GM21390 (cell line): ENCODE data around the gene AKIP1.
"Not testable (repeated sequence)": the region's sequence is repeated elsewhere in the genome, so short reads cannot be mapped to it uniquely, and the experiment has no call there.

Source experiments
- ATAC-seq: cut with Tn5 transposase; IDR thresholded peaks from one replicate; pipeline ENCODE4 v1.9.1; 2021; ENCODE audit not compliant: unreplicated experiment

AKIP1 gene

GRCh38 chr11:8914661-8915018, 3.7 kb downstream of the AKIP1 start:
- no peak for ATAC-seq

GRCh38 chr11:8917157-8917825, 6.3 kb downstream of the AKIP1 start:
- no peak for ATAC-seq

GRCh38 chr11:8922691-8923090, 11.7 kb downstream of the AKIP1 start:
- ATAC-seq: no peak

- no peak for ATAC-seq
These were observed 14.7 kb downstream of the AKIP1 start for GRCh38 chr11:8925711-8926110.

GRCh38 chr11:8926236-8926635, 15.2 kb downstream of the AKIP1 start:
- ATAC-seq: no peak

GRCh38 chr11:8927233-8927632, 16.2 kb downstream of the AKIP1 start:
- ATAC-seq: no peak

GRCh38 chr11:8928205-8928604, 17.2 kb downstream of the AKIP1 start:
- ATAC-seq: no peak

- no peak for ATAC-seq
These were observed 18.1 kb downstream of the AKIP1 start for GRCh38 chr11:8928981-8929615.

- ATAC-seq: no peak
These were observed 19.6 kb downstream of the AKIP1 start for GRCh38 chr11:8930456-8931175.

- ATAC-seq: no peak
These were observed 21.7 kb downstream of the AKIP1 start, which contains the start of gene C11orf16 for GRCh38 chr11:8932564-8933180. Gene C11orf16 (minus strand): TSS chr11:8932947. CDS start chr11:8932308, 639 bp downstream.

GRCh38 chr11:8933931-8934330, 22.9 kb downstream of the AKIP1 start:
- ATAC-seq: no peak

- ATAC-seq: no peak
These were observed 23.9 kb downstream of the AKIP1 start for GRCh38 chr11:8934742-8935488.

- not testable (repeated sequence) for ATAC-seq
These were observed 24.8 kb downstream of the AKIP1 start for GRCh38 chr11:8935789-8936188.

- ATAC-seq: no peak
These were observed 26.2 kb downstream of the AKIP1 start for GRCh38 chr11:8937159-8937558.

- ATAC-seq: no peak
These were observed 26.7 kb downstream of the AKIP1 start for GRCh38 chr11:8937659-8938058.

GRCh38 chr11:8941341-8942103, 30.5 kb downstream of the AKIP1 start:
- ATAC-seq: no peak

GRCh38 chr11:8942518-8943066, 31.6 kb downstream of the AKIP1 start, which contains the start of gene ASCL3:
Gene ASCL3 (minus strand): TSS chr11:8943016. CDS start chr11:8938161, 4,855 bp downstream.
- no peak for ATAC-seq

GRCh38 chr11:8947230-8947943, 36.4 kb downstream of the AKIP1 start:
- no peak for ATAC-seq

- no peak for ATAC-seq
These were observed 37.9 kb downstream of the AKIP1 start for GRCh38 chr11:8948886-8949285.
